NCI-H446 treated with DMSO at 0.1 percent for 48 hours (cell line): Measurements from ENCODE around the gene FRK.
"Not testable (repeated sequence)": the region's sequence is repeated elsewhere in the genome, so short reads cannot be mapped to it uniquely, and the experiment has no call there.

ENCODE experiments used
- DNase-seq: peaks from one replicate; lab custom pipeline; 2025; lab: John Stamatoyannopoulos, UW

FRK gene

DNA sequence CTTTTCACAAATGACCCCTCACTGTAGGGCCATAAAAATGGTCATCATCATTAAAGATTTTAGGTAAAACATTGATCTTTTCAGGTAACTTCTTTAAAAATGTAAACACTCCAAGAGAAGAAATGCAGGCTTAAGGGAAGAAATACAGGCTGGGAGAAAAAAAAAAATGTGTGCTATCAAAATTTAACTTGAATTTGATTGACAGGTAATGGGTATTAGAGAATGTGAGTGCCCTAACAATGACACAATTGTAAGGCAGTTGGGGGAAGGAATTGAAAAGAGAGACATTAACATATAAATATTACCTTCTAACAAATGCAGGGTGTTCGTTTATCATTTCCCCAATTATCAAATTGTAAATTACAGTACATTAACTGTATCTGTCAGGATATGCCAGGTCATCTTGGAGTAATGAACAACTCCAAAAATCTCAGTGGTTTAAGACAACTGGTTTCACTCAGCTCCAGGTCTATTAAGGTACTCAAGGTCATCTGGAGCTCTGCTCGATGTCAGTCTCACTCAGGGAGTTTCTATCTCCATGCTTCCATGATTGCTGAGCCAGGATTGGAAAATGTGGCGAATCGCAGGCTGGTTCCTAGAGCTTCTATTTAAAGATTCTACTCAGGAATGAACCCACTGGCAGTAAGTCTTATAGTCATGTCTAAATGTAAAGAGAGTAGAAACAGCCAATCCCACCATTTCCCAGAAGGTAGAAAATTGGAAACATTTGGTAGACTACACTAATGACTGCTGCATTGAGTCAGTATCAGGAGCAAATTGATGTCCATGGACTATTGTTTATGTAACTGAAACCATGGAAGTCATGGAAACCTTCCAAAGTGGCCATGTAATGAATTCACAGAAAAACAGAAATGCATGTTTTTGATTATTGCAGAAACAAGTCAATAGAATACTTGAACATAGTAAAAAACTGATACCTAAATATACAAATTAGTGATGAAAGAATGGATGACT is 55.6 kb downstream of the FRK start:
- no peak for DNase-seq

GRCh38 chr6:116003668-116004067 is 57.0 kb downstream of the FRK start:
- DNase-seq, result no peak

GRCh38 chr6:116002756-116003155 is 57.9 kb downstream of the FRK start:
- DNase-seq, result no peak

DNA sequence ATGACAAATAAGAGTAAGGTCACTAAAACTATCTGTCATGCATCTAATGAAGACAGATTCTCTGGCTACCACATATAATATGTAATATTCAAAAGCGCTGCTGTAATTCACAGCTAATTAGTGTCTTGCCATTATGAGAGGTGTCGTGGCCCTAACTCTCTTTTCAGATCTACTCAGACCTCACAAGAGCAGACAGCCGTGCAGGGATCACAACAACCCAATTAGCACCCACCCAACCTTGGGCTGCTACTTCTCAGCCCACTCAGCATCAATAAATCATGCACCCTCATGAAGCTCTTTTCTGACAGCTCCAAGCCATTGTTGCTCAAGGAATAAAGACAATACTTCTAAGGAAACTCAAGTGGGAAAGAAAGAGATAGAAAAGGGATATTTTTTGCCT is 61.5 kb downstream of the FRK start:
- DNase-seq, result no peak

- no peak for DNase-seq
These were observed 62.6 kb downstream of the FRK start for GRCh38 chr6:115997990-115998585.

- DNase-seq, result no peak
These were observed 74.7 kb downstream of the FRK start for GRCh38 chr6:115986026-115986425.

DNA sequence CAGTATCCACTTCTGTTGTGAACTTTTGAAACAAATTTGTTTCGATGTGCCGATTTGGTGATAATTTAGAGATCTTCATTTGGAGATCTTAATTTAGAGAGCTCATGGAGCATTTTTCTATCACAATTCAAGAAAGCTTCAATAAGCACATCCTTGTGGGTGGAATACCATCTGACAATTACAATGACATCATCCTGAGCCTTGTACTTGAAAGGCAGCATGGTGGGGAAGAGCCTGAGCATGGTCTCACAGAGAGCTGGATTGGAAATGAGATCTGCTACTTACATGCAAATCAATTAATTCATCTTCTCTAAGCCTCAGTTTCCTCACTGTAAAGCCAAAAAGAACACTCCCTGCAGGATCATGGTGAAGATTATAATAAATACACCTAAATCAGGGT is 75.9 kb downstream of the FRK start:
- DNase-seq, result no peak

GRCh38 chr6:115983998-115984397 is 76.7 kb downstream of the FRK start:
- DNase-seq, result no peak

DNA sequence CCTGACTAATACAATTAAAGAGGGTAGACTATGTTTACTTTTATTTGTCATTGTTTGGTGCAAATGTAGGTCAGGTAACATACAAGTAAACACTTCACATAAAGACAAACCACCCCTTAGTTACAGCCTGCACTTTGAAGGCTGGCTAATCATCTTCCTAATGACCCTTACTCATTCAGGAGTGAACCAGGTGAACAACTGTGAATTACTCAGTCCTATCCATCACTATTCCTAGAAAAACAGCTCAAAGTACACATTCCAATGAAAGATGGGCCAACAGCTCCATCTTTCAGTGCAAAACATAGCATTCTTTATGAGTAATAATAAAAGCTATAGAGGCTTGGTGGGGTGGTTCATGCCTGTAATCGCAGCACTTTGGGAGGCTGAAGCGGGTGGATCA is 78.2 kb downstream of the FRK start:
- no peak for DNase-seq

GRCh38 chr6:115977220-115977619 is 83.5 kb downstream of the FRK start:
- DNase-seq, result no peak

DNA sequence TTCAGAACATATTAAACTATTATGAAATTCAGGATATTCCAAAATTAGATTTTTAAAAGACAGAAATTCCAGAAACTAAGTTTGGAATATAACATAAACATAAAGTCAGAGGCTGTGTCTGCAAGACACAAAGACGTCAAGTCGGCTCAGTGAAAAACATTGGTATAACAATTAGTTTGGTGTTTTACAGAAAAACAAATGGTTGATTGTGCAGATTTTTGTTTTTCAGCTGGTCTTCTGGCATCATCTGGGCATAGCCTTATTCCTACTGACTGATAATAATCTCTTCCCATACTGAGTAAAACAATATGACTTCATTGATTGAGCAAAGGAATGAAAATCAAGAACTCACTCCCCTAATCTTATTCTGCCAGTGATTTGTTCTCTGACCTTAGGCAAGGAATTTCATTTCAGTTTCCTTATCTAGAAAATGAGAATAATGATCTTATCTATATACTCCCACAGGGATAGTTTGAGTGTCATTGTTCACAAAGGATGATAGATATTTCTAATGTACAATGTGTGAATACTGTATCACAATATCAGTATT is 84.3 kb downstream of the FRK start:
- DNase-seq, result no peak

DNA sequence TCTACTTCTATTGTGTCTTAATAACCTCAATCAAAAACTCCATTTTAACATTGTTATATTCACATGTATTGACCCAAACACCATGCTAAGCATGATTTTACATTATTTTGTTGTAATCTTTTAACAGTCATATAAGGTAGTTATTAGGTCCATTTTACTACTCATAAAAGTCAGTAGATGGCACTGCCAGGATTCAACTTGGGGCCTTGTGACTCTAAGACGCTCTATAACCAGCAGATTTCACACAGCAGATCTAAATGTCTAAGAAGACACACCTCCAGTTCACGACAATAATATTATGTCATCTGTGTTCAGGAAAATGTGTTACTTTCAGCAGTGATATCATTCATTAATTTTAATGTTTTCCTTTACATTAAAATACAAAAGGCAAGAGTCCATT is 88.0 kb downstream of the FRK start:
- no peak for DNase-seq

DNA sequence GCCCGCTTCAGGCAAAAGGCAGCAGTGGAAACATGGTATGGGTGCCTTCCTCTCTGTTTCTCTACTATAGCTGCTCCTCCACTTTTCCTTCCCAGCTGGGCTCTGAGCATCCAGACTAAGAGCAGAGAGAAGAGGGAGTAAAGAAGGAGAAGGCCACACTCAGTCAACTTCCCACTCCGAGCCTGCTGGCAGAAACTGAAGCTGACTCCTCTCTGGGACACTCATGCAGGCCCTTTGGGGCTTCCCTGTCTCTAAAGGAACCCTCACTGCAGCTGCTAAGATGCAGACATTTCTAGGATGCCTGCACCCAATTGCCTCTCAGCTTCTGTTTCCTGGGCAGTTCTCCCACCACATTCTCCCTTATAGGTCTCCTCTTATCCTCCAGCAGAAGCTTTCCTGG is 88.9 kb downstream of the FRK start:
- no peak for DNase-seq

DNA sequence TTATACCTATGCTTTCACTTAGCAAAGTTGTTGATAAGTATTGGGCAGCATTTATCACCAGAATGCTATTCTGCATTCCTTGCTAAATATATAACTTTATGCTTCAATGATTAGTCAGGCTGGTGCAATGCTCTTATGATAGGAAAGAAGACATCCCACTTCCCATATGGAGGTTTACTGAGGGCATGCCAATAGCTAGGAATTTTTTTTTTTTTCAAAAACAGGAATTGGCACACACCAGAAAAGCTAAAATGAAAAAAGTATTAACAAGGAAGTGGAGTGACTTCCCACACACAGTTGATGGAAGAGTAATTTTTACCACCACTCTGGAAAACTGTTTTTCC is 90.8 kb downstream of the FRK start:
- DNase-seq, result peak; percentile 58

DNA sequence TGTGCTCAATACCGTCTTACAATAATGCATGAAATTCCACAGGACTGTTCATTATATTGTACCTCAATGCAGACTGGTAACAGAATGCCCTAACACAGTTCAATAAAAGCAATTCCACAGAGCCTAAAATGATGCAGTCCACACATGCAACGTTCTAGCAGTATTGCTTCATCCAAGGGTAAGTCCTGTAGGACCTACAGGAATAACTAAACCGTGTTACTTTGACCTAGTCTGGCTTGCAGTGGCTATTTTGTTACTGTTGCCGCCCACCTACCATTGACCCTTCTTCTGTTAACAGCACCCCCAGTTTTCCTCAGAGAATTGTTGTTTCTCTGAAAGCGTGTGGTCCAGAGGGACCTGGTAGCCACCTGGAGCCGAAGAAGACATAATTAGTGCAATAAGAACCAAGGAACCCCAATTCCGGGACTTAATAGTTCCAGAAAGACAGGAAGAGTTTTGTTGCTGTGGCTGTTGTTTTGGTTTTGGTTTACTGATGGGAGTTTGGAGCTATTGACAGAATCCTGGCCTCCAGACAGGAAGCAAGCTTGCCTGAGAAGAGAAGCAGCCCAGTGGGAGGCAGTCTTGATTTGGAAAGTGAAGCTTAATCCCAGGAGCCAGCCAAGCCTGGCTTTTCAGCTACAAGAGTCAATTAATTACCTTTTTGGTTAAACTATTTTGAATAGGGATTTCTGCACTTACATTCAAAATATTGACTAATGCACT is 91.3 kb downstream of the FRK start:
- peak; percentile 58 for DNase-seq

DNA sequence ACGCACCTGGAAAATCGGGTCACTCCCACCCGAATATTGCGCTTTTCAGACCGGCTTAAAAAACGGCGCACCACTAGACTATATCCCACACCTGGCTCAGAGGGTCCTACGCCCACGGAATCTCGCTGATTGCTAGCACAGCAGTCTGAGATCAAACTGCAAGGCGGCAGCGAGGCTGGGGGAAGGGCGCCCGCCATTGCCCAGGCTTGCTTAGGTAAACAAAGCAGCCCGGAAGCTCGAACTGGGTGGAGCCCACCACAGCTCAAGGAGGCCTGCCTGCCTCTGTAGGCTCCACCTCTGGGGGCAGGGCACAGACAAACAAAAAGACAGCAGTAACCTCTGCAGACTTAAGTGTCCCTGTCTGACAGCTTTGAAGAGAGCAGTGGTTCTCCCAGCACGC is 100.4 kb downstream of the FRK start:
- DNase-seq, result not testable (repeated sequence)

GRCh38 chr6:115958958-115959357 is 101.7 kb downstream of the FRK start:
- no peak for DNase-seq

- DNase-seq, result no peak
These were observed 106.0 kb downstream of the FRK start for GRCh38 chr6:115954740-115955139.

GRCh38 chr6:115948751-115949150 is 111.9 kb downstream of the FRK start:
- DNase-seq, result no peak

DNA sequence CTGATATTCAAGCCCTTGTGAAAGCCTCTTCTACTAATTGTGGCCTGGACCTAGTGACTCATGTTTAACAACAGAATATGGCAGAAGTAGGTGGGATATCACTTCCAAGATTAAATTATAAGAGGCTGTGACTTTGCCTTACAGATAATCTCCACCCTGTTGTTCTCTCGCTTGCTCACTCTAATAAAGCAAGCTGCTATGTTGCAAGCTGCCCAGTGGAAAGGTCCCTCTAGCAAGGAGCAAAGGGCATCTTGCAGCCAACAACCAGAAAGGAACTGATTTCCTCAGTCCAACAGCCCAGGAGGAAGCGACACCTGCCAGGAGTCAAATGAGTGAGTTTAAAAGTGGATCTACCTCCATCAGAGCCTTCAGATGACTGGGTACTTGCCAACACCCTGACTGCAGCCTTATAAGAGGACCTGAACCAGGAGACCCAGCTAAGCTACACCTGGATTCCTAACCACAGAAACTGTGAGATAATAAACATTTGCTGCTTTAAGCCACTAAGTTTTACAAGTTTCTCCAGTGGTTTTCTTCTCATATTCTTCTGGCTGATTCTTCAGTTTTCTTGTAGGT is 112.6 kb downstream of the FRK start:
- no peak for DNase-seq

DNA sequence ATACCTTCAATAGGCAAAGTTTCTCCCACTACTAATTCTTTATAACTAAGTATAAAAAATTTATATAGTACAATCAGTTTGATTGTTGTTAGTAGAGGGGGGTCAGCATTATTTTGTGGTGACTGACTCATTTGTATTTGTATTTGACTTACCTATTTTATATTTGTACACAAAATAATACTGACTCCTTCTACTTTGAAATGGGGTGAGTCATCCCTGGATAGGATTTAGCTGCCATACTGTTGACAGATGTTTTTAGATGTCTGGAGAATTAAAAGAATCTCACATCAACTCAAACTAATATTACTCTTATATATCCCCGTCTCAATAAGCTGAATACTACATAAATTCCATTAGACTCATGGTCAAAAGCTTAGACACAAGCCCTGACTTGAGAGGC is 114.9 kb downstream of the FRK start:
- DNase-seq, result no peak

DNA sequence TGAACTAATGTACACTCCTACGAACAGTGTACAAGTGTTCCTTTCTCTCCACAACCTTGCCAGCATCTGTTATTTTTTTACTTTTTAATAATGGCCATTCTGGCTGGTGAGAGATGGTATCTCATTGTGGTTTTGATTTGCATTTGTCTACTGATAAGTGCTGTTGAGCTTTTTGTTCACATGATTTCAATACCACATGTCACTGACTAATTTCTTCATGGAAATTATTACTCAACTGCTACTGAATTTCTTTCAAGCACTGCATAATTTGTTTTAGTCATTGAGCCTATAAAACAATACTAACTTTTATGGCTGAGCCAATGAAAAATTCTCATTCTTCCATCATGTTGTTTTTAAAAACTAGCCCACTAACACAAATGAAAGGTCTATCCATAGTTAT is 115.4 kb downstream of the FRK start:
- DNase-seq, result no peak
